Activated naive CD4-positive, alpha-beta T cell treated with anti-CD3 and anti-CD28 coated beads, Interleukin-2, amount 50 U/mL, for 24 hours (primary cell): Measurements from ENCODE around the gene SF1.

Experiments used
- H3K27ac Mint-ChIP-seq: one replicate; pipeline ENCODE4 v1.8.0; 2021; ENCODE audit warnings: mild to moderate bottlenecking, mixed read lengths
- H3K27me3 Mint-ChIP-seq: one replicate; pipeline ENCODE4 v1.8.0; 2021; ENCODE audit warnings: mixed read lengths
- H3K36me3 Mint-ChIP-seq: one replicate; pipeline ENCODE4 v1.8.0; 2021; ENCODE audit warnings: mixed read lengths
- H3K4me1 Mint-ChIP-seq: one replicate; pipeline ENCODE4 v1.8.0; 2021; ENCODE audit warnings: mixed read lengths
- H3K4me3 Mint-ChIP-seq: one replicate; pipeline ENCODE4 v1.8.0; 2021; ENCODE audit warnings: mild to moderate bottlenecking, mixed read lengths
- H3K9me3 Mint-ChIP-seq: one replicate; pipeline ENCODE4 v1.8.0; 2021; ENCODE audit warnings: mixed read lengths

Gene SF1

GRCh38 chr11:64771861-64772260 lies 6.5 kb downstream of the SF1 start:
- Mint-ChIP-seq H3K4me3 (peak overlapping the region; percentile 69), H3K36me3 (peaks cover 45% of the 10 kb centered on the region), H3K27ac (peak overlapping the region; percentile 85), H3K27me3 (no peaks in the 10 kb centered on the region), H3K9me3 (no peaks in the 10 kb centered on the region), H3K4me1 (peaks cover 95% of the 10 kb centered on the region)

GRCh38 chr11:64770120-64770519 lies 8.2 kb downstream of the SF1 start:
- Mint-ChIP-seq H3K9me3 (no peaks in the 10 kb centered on the region), H3K27me3 (no peaks in the 10 kb centered on the region), H3K4me3 (peak overlapping the region; percentile 19), H3K4me1 (peaks cover 91% of the 10 kb centered on the region), H3K27ac (peak overlapping the region; percentile 85), H3K36me3 (peaks cover 33% of the 10 kb centered on the region)

- H3K36me3 Mint-ChIP-seq: peaks cover 39% of the 10 kb centered on the region
- peaks cover 91% of the 10 kb centered on the region for H3K4me1 Mint-ChIP-seq
- peak overlapping the region; percentile 47 for H3K4me3 Mint-ChIP-seq
- no peaks in the 10 kb centered on the region for H3K27me3 Mint-ChIP-seq
- H3K27ac Mint-ChIP-seq: peak overlapping the region; percentile 89
- H3K9me3 Mint-ChIP-seq: no peaks in the 10 kb centered on the region
These were observed 9.1 kb downstream of the SF1 start for GRCh38 chr11:64769283-64769682.

- H3K4me3 Mint-ChIP-seq: peak overlapping the region; percentile 55
These were observed 10.0 kb downstream of the SF1 start for GRCh38 chr11:64768300-64768694.

GRCh38 chr11:64767344-64768299 lies 10.7 kb downstream of the SF1 start:
- H3K27me3 Mint-ChIP-seq: no peaks in the 10 kb centered on the region
- no peaks in the 10 kb centered on the region for H3K9me3 Mint-ChIP-seq
- peak overlapping the region; percentile 87 for H3K27ac Mint-ChIP-seq
- H3K36me3 Mint-ChIP-seq: peaks cover 37% of the 10 kb centered on the region
- peaks cover 91% of the 10 kb centered on the region for H3K4me1 Mint-ChIP-seq
- H3K4me3 Mint-ChIP-seq: peak overlapping the region; percentile 58

More at GRCh38 chr11:64768300-64768694, 10.0 kb downstream of the SF1 start:
- no peaks in the 10 kb centered on the region for H3K9me3 Mint-ChIP-seq
- peaks cover 91% of the 10 kb centered on the region for H3K4me1 Mint-ChIP-seq
- H3K36me3 Mint-ChIP-seq: peaks cover 38% of the 10 kb centered on the region
- H3K27ac Mint-ChIP-seq: peak overlapping the region; percentile 87
- no peaks in the 10 kb centered on the region for H3K27me3 Mint-ChIP-seq

GRCh38 chr11:64766881-64767280 lies 11.5 kb downstream of the SF1 start:
- no peak overlapping the region for H3K4me3 Mint-ChIP-seq
- peaks cover 91% of the 10 kb centered on the region for H3K4me1 Mint-ChIP-seq
- H3K27me3 Mint-ChIP-seq: no peaks in the 10 kb centered on the region
- peak overlapping the region; percentile 87 for H3K27ac Mint-ChIP-seq
- H3K9me3 Mint-ChIP-seq: no peaks in the 10 kb centered on the region
- H3K36me3 Mint-ChIP-seq: peaks cover 34% of the 10 kb centered on the region

- Mint-ChIP-seq H3K4me3 (peak overlapping the region; percentile 90), H3K4me1 (peaks cover 90% of the 10 kb centered on the region), H3K27ac (peak overlapping the region; percentile 90), H3K27me3 (no peaks in the 10 kb centered on the region), H3K36me3 (peaks cover 32% of the 10 kb centered on the region), H3K9me3 (no peaks in the 10 kb centered on the region)
These were observed 12.3 kb downstream of the SF1 start for GRCh38 chr11:64765851-64766665.

GRCh38 chr11:64765291-64765850 lies 13.0 kb downstream of the SF1 start:
- peak overlapping the region; percentile 95 for H3K27ac Mint-ChIP-seq
- peak overlapping the region; percentile 90 for H3K4me3 Mint-ChIP-seq
- peaks cover 31% of the 10 kb centered on the region for H3K36me3 Mint-ChIP-seq
- H3K9me3 Mint-ChIP-seq: no peaks in the 10 kb centered on the region
- peaks cover 90% of the 10 kb centered on the region for H3K4me1 Mint-ChIP-seq
- no peaks in the 10 kb centered on the region for H3K27me3 Mint-ChIP-seq

GRCh38 chr11:64764753-64765152 lies 13.6 kb downstream of the SF1 start:
- peaks cover 30% of the 10 kb centered on the region for H3K36me3 Mint-ChIP-seq
- peak overlapping the region; percentile 95 for H3K27ac Mint-ChIP-seq
- peak overlapping the region; percentile 90 for H3K4me3 Mint-ChIP-seq
- H3K4me1 Mint-ChIP-seq: peaks cover 93% of the 10 kb centered on the region
- no peaks in the 10 kb centered on the region for H3K9me3 Mint-ChIP-seq
- H3K27me3 Mint-ChIP-seq: no peaks in the 10 kb centered on the region

- peak overlapping the region; percentile 95 for H3K27ac Mint-ChIP-seq
- H3K36me3 Mint-ChIP-seq: peaks cover 25% of the 10 kb centered on the region
- peak overlapping the region; percentile 90 for H3K4me3 Mint-ChIP-seq
- no peaks in the 10 kb centered on the region for H3K9me3 Mint-ChIP-seq
- H3K27me3 Mint-ChIP-seq: no peaks in the 10 kb centered on the region
- H3K4me1 Mint-ChIP-seq: peaks cover 94% of the 10 kb centered on the region
These were observed 14.2 kb downstream of the SF1 start for GRCh38 chr11:64764040-64764611.

- H3K27me3 Mint-ChIP-seq: no peaks in the 10 kb centered on the region
- H3K9me3 Mint-ChIP-seq: no peaks in the 10 kb centered on the region
- H3K4me3 Mint-ChIP-seq: peak overlapping the region; percentile 90
- H3K36me3 Mint-ChIP-seq: peaks cover 25% of the 10 kb centered on the region
- H3K27ac Mint-ChIP-seq: peak overlapping the region; percentile 95
- peaks cover 89% of the 10 kb centered on the region for H3K4me1 Mint-ChIP-seq
These were observed 14.8 kb downstream of the SF1 start for GRCh38 chr11:64763526-64764039.

- Mint-ChIP-seq H3K4me3 (peak overlapping the region; percentile 61), H3K27me3 (no peaks in the 10 kb centered on the region), H3K36me3 (peaks cover 21% of the 10 kb centered on the region), H3K27ac (peak overlapping the region; percentile 93), H3K9me3 (no peaks in the 10 kb centered on the region), H3K4me1 (peaks cover 82% of the 10 kb centered on the region)
These were observed 15.4 kb downstream of the SF1 start for GRCh38 chr11:64762674-64763525.

- Mint-ChIP-seq H3K27ac (peak overlapping the region; percentile 93), H3K4me3 (peak overlapping the region; percentile 61), H3K36me3 (peaks cover 17% of the 10 kb centered on the region), H3K27me3 (no peaks in the 10 kb centered on the region), H3K9me3 (no peaks in the 10 kb centered on the region), H3K4me1 (peaks cover 81% of the 10 kb centered on the region)
These were observed 16.1 kb downstream of the SF1 start for GRCh38 chr11:64762277-64762673.

- Mint-ChIP-seq H3K9me3 (no peaks in the 10 kb centered on the region), H3K4me1 (peaks cover 72% of the 10 kb centered on the region), H3K4me3 (peak overlapping the region; percentile 49), H3K27me3 (no peaks in the 10 kb centered on the region), H3K27ac (peak overlapping the region; percentile 90), H3K36me3 (peaks cover 15% of the 10 kb centered on the region)
These were observed 17.5 kb downstream of the SF1 start for GRCh38 chr11:64760759-64761420.
